Liver (tissue), 9 donors: Measurements from ENCODE around the gene ZC3H7B. TPM values are rescaled to one million over a fixed set of nuclear protein-coding genes. Genes with fewer than 3 reads are reported as not detected.

Experiments
- DNase-seq: peaks from one replicate; pipeline ENCODE4 v3.0.0-alpha.2; 2017; ENCODE audit warnings: low spot score
- H3K27ac ChIP-seq, 2 donors: one replicate each; pipeline ENCODE4 v1.7.0; 2013; ENCODE audit warnings: inconsistent platforms in 2 of 2, low read length in 2 of 2, control low read depth in 1 of 2, low read depth in 1 of 2, mild to moderate bottlenecking in 1 of 2
- H3K27me3 ChIP-seq, 4 donors: one replicate each; pipeline versions ENCODE4 v1.6.1 to v1.7.0; 2013; ENCODE audit warnings: low read length in 3 of 4, inconsistent platforms in 1 of 4, mild to moderate bottlenecking in 1 of 4, moderate library complexity in 1 of 4; ENCODE audit not compliant: control insufficient read depth in 4 of 4, insufficient read depth in 4 of 4
- H3K36me3 ChIP-seq, 4 donors: one replicate each; pipeline versions ENCODE4 v1.6.1 to v1.7.0; 2013; ENCODE audit warnings: low read length in 3 of 4, mild to moderate bottlenecking in 3 of 4, low read depth in 1 of 4, moderate library complexity in 1 of 4; ENCODE audit not compliant: control insufficient read depth in 4 of 4, insufficient read depth in 3 of 4
- H3K4me1 ChIP-seq, 4 donors: one replicate each; pipeline versions ENCODE4 v1.6.1 to v1.7.0; 2013; ENCODE audit warnings: low read length in 3 of 4, mild to moderate bottlenecking in 3 of 4, moderate library complexity in 1 of 4; ENCODE audit not compliant: control insufficient read depth in 4 of 4, insufficient read depth in 4 of 4
- H3K4me3 ChIP-seq, 3 donors: one replicate each; pipeline versions ENCODE4 v1.6.1 to v1.7.0; 2013; ENCODE audit warnings: low read length in 3 of 3, control low read depth in 1 of 3, low read depth in 1 of 3, mild to moderate bottlenecking in 1 of 3
- H3K9ac ChIP-seq, 2 donors: one replicate each; pipeline ENCODE4 v1.7.0; 2013; ENCODE audit warnings: low read length in 2 of 2, mild to moderate bottlenecking in 2 of 2, moderate library complexity in 2 of 2, control low read depth in 1 of 2, low read depth in 1 of 2
- H3K9me3 ChIP-seq, 4 donors: one replicate each; pipeline versions ENCODE4 v1.6.1 to v1.7.0; 2013; ENCODE audit warnings: low read length in 3 of 4; ENCODE audit not compliant: control insufficient read depth in 4 of 4
- EGR1 ChIP-seq, 2 donors: IDR thresholded peaks; 2 replicates each; pipeline ENCODE4 v1.6.1; 2016 to 2018; ENCODE audit warnings: antibody characterized with exemption in 2 of 2, low read depth in 2 of 2
- FOXA1 ChIP-seq: IDR thresholded peaks from 2 replicates; pipeline ENCODE4 v1.6.1; 2016; ENCODE audit warnings: antibody characterized with exemption
- FOXA2 ChIP-seq: IDR thresholded peaks from 2 replicates; pipeline ENCODE4 v1.6.1; 2016; ENCODE audit warnings: antibody characterized with exemption
- GABPA ChIP-seq, 2 donors: IDR thresholded peaks in 1 of 2; conservative IDR thresholded peaks in 1 of 2; 2 replicates each; pipeline ENCODE4 v1.6.1; 2016; ENCODE audit warnings: antibody characterized with exemption in 2 of 2, mild to moderate bottlenecking in 1 of 2, moderate library complexity in 1 of 2
- HNF4A ChIP-seq, 2 donors: conservative IDR thresholded peaks; 2 replicates each; pipeline ENCODE4 v1.6.1; 2016; ENCODE audit warnings: antibody characterized with exemption in 2 of 2, mild to moderate bottlenecking in 2 of 2
- HNF4G ChIP-seq: IDR thresholded peaks from 2 replicates; pipeline ENCODE4 v1.6.1; 2016; ENCODE audit warnings: antibody characterized with exemption
- JUND ChIP-seq, 2 donors: IDR thresholded peaks; 2 replicates each; pipeline ENCODE4 v1.6.1; 2016; ENCODE audit warnings: antibody characterized with exemption in 2 of 2
- MAX ChIP-seq: IDR thresholded peaks from 2 replicates; pipeline ENCODE4 v1.6.1; 2016; ENCODE audit warnings: antibody characterized with exemption
- NR2F2 ChIP-seq: IDR thresholded peaks from 2 replicates; pipeline ENCODE4 v1.6.1; 2016; ENCODE audit warnings: antibody characterized with exemption
- RAD21 ChIP-seq, 2 donors: IDR thresholded peaks; 2 replicates each; pipeline ENCODE4 v1.6.1; 2016; ENCODE audit warnings: antibody characterized with exemption in 2 of 2, mild to moderate bottlenecking in 2 of 2
- RXRA ChIP-seq, 2 donors: IDR thresholded peaks; 2 replicates each; pipeline ENCODE4 v1.6.1; 2017 to 2018; ENCODE audit warnings: antibody characterized with exemption in 2 of 2, mild to moderate bottlenecking in 1 of 2
- SP1 ChIP-seq: IDR thresholded peaks from 2 replicates; pipeline ENCODE4 v1.6.1; 2018; ENCODE audit warnings: antibody characterized with exemption, mild to moderate bottlenecking
- TAF1 ChIP-seq: conservative IDR thresholded peaks from 2 replicates; pipeline ENCODE4 v1.6.1; 2016; ENCODE audit warnings: antibody characterized with exemption, mild to moderate bottlenecking
- YY1 ChIP-seq: IDR thresholded peaks from 2 replicates; pipeline ENCODE4 v1.6.1; 2016; ENCODE audit warnings: antibody characterized with exemption, mild to moderate bottlenecking
- WGBS: extraction: QIAGEN DNeasy Blood & Tissue Kit; methylation state at CpG from one replicate; pipeline ENCODE4 v1.1.7; 2013; 5-methylcytosine and 5-hydroxymethylcytosine counted together
- polyA plus RNA-seq, 2 donors: library from polyadenylated mRNA; stranded (reverse) in 1 of 2; unstranded in 1 of 2; fragments of 200-250 nt in 1 of 2; fragments of >200 nt in 1 of 2; fragmentation: Nextera tagmentation in 1 of 2; extraction: Ambion mirVana in 1 of 2; gene quantifications; one replicate each; pipeline versions ENCODE4 v1.2.1 to v1.2.3, GENCODE V29; 2013 to 2015
- total RNA-seq, 2 donors: library from RNA; depleted of rRNA; stranded (reverse); fragments of >200 nt; gene quantifications; one replicate each; pipeline ENCODE4 v1.2.3, GENCODE V29; 2014
- TF ChIP-seq, protein P1 (sequence below): IDR thresholded peaks from 2 replicates; pipeline ENCODE4 v1.6.1; 2016; ENCODE audit warnings: antibody characterized with exemption, mild to moderate bottlenecking
- donor health status: healthy.
- donor health status: healthy.
- donor health status: healthy.
- donor health status: healthy.
- donor health status: healthy.

The ZC3H7B gene
- total and polyA plus RNA-seq, 4 donors, result 6.6 to 50.2 (median 26.1) TPM

DNA sequence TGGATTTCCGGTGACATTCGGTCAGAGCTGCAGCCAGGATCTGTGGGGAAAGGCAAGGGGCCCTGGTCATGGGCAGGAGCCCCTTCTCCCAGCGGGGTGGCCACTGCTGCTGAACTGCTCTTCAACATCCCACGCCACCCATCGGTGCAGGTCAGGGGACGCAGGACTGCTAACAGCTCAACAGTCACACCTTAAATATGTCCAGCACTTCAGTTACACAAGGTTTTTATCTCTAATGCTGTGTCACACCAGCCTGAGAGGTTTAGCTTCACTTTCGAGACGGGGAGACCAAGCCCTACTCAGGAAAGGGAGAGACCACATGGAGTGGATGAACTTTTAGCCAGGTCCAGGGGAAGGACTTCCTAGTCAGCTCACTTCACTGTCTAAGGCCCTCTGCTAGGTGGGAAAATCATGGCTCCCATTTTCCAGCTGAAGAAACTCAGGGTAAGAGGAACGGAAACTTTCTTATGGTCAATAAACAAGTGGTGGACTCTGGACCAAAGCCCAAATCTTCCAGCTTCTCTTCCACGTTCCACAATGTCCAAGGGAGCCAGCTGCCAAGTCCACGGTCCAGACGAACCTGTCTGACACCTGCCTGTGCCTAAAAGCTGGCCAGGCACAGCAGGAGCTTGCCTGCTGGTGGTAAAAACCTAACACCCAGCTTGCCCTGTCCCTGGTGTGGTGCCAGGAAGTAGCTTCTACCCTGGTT, 39.6 kb upstream of the ZC3H7B start:
- no peak overlapping the region for H3K4me3 ChIP-seq
- DNase-seq, result no peak
- H3K9me3 ChIP-seq, result no peaks in the 10 kb centered on the region
- H3K27ac ChIP-seq, result no peak overlapping the region
- 73% methylated on average over 12 of the region's 12 CpGs for WGBS
- no peak for TF ChIP-seq YY1
- no peak for TF ChIP-seq HNF4A (conservative IDR thresholded peaks at IDR 0.05)
- no peak for TF ChIP-seq JUND (IDR thresholded peaks at IDR 0.05)
- no peak for TF ChIP-seq TAF1
- TF ChIP-seq HNF4G, result no peak
- TF ChIP-seq EGR1 (IDR thresholded peaks at IDR 0.05; ENCODE audit: low read depth in 2 of 2), result no peak
- no peak for TF ChIP-seq RXRA (IDR thresholded peaks at IDR 0.05)
- TF ChIP-seq, protein P1, sequence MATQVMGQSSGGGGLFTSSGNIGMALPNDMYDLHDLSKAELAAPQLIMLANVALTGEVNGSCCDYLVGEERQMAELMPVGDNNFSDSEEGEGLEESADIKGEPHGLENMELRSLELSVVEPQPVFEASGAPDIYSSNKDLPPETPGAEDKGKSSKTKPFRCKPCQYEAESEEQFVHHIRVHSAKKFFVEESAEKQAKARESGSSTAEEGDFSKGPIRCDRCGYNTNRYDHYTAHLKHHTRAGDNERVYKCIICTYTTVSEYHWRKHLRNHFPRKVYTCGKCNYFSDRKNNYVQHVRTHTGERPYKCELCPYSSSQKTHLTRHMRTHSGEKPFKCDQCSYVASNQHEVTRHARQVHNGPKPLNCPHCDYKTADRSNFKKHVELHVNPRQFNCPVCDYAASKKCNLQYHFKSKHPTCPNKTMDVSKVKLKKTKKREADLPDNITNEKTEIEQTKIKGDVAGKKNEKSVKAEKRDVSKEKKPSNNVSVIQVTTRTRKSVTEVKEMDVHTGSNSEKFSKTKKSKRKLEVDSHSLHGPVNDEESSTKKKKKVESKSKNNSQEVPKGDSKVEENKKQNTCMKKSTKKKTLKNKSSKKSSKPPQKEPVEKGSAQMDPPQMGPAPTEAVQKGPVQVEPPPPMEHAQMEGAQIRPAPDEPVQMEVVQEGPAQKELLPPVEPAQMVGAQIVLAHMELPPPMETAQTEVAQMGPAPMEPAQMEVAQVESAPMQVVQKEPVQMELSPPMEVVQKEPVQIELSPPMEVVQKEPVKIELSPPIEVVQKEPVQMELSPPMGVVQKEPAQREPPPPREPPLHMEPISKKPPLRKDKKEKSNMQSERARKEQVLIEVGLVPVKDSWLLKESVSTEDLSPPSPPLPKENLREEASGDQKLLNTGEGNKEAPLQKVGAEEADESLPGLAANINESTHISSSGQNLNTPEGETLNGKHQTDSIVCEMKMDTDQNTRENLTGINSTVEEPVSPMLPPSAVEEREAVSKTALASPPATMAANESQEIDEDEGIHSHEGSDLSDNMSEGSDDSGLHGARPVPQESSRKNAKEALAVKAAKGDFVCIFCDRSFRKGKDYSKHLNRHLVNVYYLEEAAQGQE, result no peak
- no peak for TF ChIP-seq NR2F2
- no peak for TF ChIP-seq FOXA2
- TF ChIP-seq GABPA (IDR thresholded peaks at IDR 0.05 in 1 of 2, conservative IDR thresholded peaks at IDR 0.05 in 1 of 2), result no peak
- TF ChIP-seq SP1, result no peak
- no peak for TF ChIP-seq MAX
- TF ChIP-seq RAD21 (IDR thresholded peaks at IDR 0.05), result no peak
- H3K4me1 ChIP-seq, result no peaks in the 10 kb centered on the region
- H3K9ac ChIP-seq, result no peak overlapping the region
- H3K27me3 ChIP-seq, result no peaks in the 10 kb centered on the region
- peaks cover 21 to 90% (median 36%) of the 10 kb centered on the region in 4 donors for H3K36me3 ChIP-seq

DNA sequence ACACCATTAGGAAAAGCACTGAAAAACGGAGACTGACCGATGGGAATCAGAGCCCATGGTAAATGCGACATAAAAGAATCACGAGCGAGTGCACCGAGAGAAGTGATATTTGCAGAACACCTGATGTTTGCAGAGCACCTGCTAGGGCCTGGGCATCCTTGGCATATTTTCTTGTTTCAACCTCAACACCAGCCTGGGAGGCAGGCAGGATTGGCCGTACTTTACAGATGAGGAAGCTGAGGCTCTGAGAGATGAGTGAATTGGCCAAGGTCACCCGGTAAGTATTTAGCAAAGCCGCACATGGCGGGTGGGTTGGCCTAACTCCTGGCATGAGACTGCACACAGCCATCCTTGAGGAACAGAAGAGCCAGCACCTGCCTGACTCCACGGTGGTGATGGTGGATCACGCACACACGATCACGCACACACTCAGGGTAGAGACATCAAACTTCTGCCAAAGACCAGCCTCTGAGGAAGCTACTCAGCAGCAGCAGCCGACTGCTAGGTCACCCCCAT, 39.0 kb upstream of the ZC3H7B start:
- no peak overlapping the region for H3K9ac ChIP-seq
- H3K9me3 ChIP-seq, result no peaks in the 10 kb centered on the region
- H3K27me3 ChIP-seq, result no peaks in the 10 kb centered on the region
- H3K4me1 ChIP-seq, result no peaks in the 10 kb centered on the region
- WGBS, result 96% methylated on average over 15 of the region's 15 CpGs
- peaks cover 21 to 87% (median 37%) of the 10 kb centered on the region in 4 donors for H3K36me3 ChIP-seq
- no peak for TF ChIP-seq RAD21 (IDR thresholded peaks at IDR 0.05)
- no peak for TF ChIP-seq FOXA1
- TF ChIP-seq MAX, result no peak
- no peak for DNase-seq
- no peak overlapping the region for H3K4me3 ChIP-seq
- no peak overlapping the region for H3K27ac ChIP-seq

DNA sequence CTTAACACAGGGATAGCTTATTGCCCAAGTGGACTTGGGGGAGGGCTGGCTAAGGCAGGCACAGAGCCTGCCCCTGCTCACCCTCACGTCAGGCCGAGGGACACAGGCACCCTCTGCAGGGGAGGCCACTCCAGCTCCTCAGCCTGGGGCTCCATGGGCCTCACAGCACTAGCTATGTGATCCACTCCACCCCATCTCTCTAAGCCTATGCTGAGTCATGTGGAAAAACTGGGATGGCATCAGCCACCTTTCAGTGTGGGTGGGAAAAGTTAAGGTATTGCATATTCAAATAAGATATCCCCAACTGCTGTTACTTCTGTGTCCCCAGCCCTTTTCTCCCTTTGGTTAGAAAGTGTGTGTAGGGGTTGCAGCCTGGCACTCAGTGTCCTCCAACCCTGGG, 37.6 kb upstream of the ZC3H7B start:
- 97% methylated on average over 2 of the region's 2 CpGs for WGBS
- no peak for DNase-seq
- H3K27ac ChIP-seq, result no peak overlapping the region
- H3K9me3 ChIP-seq, result no peaks in the 10 kb centered on the region
- peaks cover 21 to 86% (median 40%) of the 10 kb centered on the region in 4 donors for H3K36me3 ChIP-seq
- no peak overlapping the region for H3K9ac ChIP-seq
- H3K4me1 ChIP-seq, result no peaks in the 10 kb centered on the region
- no peaks in the 10 kb centered on the region for H3K27me3 ChIP-seq
- no peak overlapping the region for H3K4me3 ChIP-seq
- no peak for TF ChIP-seq GABPA (IDR thresholded peaks at IDR 0.05 in 1 of 2, conservative IDR thresholded peaks at IDR 0.05 in 1 of 2)
- TF ChIP-seq MAX, result no peak
- no peak for TF ChIP-seq SP1
- no peak for TF ChIP-seq YY1
- no peak for TF ChIP-seq TAF1
- no peak for TF ChIP-seq HNF4A (conservative IDR thresholded peaks at IDR 0.05)
- no peak for TF ChIP-seq FOXA1
- TF ChIP-seq NR2F2, result no peak
- TF ChIP-seq JUND (IDR thresholded peaks at IDR 0.05), result no peak
- TF ChIP-seq, protein P1, result no peak
- TF ChIP-seq RAD21 (IDR thresholded peaks at IDR 0.05), result no peak
- TF ChIP-seq FOXA2, result no peak
- TF ChIP-seq HNF4G, result no peak
- TF ChIP-seq EGR1 (IDR thresholded peaks at IDR 0.05; ENCODE audit: low read depth in 2 of 2), result no peak
